GM18907 (cell line): Measurements from ENCODE around the gene MYO7A.

Source experiments
- ATAC-seq: cut with Tn5 transposase; IDR thresholded peaks from one replicate; pipeline ENCODE4 v1.9.1; 2021; ENCODE audit warnings: mild to moderate bottlenecking, moderate library complexity; ENCODE audit not compliant: unreplicated experiment

MYO7A gene

DNA sequence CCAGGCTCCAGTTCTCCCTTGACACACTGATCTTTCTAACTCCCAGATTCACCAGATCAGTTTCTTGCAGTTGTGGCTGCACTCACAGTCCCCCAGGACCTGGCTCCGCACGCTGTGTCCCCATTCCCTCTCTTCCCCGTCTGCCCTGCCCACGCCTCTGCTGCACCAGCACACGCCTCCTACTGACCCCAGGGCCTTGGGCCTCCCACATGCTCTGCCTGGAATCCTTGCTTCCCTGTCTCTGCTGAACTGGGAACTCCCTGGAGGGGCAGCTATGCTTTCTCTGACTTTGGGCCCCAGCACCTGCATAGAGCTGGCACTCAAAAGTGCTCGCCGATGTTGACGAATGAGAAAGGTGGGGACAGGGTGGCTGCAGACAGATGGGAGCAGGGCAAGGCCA, 68.9 kb downstream of the MYO7A start:
- no peak for ATAC-seq

- ATAC-seq: no peak
These were observed 69.7 kb downstream of the MYO7A start for GRCh38 chr11:77197626-77198320.

- ATAC-seq: no peak
These were observed 70.4 kb downstream of the MYO7A start for GRCh38 chr11:77198440-77198849.

DNA sequence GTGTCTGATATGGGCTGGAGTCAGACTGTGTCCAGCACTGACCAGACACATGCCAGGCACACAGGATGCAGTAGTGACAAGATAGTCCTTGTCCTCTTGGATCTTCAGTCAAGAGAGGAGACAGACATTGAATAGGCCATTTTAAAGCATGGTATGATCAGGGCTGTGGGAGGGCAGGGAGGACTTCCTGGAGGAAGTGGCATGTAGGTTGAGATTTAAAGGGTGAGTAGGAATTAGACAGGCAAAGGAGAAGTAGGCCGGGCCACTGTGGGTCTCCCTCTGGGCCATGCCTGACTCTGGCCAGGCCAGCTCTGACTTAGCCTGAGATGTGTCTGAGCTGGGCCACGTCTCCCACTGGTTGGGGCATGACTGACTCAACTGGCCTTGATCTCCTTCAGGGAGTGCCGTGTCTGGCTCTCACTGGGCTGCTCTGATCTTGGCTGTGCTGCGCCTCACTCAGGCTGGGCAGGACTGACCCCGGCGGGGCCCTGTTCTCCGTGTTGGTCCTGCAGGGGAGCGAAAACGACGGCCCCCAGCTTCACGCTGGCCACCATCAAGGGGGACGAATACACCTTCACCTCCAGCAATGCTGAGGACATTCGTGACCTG, 71.2 kb downstream of the MYO7A start:
- ATAC-seq: no peak

- no peak for ATAC-seq
These were observed 72.6 kb downstream of the MYO7A start for GRCh38 chr11:77200351-77201268.

GRCh38 chr11:77201370-77201769, 73.3 kb downstream of the MYO7A start:
- no peak for ATAC-seq

- no peak for ATAC-seq
These were observed 74.2 kb downstream of the MYO7A start for GRCh38 chr11:77201991-77202841.

GRCh38 chr11:77202941-77203900, 75.2 kb downstream of the MYO7A start:
- ATAC-seq: no peak

DNA sequence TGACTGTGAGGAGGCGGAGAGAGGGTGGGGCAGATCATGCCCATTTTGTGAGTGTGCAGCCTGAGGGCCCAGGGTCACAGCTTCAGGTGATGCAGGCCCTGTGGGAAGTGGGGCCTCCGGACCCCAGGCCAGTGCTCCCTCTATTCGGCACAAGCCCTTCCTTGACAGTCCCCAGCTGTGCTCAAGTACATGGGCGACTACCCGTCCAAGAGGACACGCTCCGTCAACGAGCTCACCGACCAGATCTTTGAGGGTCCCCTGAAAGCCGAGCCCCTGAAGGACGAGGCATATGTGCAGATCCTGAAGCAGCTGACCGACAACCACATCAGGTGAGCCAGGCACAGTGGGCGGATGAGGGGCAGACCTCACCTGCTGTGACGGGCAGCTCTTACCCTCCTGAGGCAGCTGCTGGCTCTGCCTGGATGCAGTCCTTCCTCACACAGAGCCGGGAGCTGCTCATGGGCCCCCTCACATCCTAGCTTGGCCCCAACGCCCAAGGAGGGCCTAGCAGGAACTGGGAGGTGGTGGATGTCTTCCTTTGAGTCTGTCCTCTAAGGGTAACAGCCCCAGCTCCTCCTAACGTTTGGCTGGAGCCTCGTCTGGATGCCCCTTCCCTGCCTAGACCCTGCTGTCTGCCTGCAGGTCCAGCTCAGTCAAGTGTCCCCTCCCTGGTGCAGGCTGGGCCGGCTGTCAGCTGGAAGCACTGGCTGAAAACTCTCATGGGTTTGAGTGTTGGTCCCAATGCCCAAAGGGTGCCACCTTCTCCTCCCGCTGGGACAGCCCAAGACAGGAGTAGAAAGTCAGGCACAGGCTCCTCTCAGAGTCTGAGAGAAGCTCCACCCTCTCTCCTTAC, 76.1 kb downstream of the MYO7A start:
- no peak for ATAC-seq

DNA sequence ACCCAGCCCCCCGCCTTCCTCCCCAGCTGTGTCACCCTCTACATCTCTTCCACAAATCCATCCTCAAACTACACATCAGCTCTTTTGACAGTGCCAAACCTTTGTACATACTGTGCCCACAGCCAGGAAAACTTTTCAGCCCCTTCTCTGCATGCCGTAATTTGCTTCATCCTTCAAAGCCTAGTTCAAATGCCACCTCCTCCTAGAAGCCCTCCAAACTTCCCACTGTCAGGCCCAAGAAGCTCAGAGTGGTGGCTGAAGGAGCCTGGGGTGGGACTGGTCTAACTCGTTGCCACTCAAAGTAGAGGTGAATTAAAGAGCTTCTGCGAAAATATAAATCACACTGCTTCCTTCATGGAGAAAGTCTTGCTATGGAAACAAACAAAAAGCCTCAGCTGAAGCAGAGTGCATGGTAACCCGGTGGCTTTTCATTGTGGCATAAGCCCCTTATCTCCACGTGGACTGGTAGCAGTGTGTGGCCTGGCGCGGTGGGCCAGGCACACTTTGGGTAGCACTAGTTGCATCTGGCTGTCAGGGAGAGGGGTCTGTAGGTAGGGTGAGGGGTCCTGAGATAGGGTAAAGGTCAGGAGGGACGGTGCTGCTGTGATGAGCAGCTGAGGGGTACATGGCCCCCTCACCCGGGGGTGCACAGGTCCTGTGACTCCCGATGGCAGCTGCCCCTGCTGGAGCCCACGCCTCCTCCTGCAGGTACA, 76.9 kb downstream of the MYO7A start:
- ATAC-seq: no peak

GRCh38 chr11:77205467-77206263, 77.6 kb downstream of the MYO7A start:
- no peak for ATAC-seq

DNA sequence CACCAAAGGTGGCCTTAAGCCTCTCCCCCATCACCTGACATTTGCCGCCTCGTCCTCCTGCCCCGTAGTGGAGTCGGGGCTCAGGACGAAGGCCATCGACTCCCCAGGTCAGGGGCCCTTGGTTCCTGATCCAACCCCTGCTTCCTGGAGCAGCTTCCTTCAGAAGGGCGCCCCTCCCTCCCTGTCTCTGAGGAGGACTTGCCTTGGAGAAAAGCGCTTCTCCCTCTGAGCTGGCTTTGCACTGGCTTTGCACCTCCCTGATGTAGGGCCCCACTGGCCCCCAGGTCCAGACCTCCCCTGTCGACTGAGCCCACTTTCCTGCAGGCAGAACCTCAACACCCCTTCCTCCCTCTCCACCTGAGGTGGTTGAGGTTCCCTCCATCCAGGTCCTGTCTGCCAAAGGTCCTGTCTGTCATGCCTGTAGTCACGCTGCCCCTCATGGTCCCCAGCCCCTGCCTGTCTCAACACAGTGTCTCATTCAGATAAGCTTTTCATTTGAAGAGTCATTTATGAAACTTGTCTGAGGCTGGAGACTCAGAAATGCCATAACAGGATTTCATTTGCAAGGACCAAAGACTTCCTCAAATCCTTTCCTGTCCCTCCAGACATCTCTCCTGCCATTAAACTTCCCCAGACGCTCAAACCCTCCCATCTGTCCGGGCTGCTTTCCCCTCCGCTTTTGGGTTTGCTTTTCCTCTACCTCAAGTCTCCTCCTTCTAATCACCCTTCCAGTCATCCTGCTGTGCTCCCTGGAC, 78.4 kb downstream of the MYO7A start:
- no peak for ATAC-seq

DNA sequence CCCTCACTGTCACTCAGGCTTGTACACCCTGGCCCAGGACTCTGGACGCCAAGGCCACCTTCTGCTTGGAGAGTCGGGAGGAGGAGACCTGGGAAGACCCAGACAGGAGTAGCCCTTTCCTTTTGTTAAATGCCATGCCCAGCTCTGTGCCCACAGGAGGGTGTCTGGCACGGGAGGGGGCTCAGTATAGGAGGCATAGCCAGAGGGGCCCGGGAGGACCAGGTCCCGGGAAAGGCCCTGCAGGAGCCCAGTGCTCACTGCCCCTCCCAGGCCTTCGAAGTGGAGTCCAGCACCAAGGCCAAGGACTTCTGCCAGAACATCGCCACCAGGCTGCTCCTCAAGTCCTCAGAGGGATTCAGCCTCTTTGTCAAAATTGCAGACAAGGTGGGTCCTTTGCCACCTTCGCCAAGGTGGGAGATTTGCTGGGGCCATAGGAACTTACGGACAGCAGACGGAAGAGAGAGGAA, 79.0 kb downstream of the MYO7A start:
- ATAC-seq: no peak

- ATAC-seq: no peak
These were observed 79.7 kb downstream of the MYO7A start for GRCh38 chr11:77207618-77208313.

DNA sequence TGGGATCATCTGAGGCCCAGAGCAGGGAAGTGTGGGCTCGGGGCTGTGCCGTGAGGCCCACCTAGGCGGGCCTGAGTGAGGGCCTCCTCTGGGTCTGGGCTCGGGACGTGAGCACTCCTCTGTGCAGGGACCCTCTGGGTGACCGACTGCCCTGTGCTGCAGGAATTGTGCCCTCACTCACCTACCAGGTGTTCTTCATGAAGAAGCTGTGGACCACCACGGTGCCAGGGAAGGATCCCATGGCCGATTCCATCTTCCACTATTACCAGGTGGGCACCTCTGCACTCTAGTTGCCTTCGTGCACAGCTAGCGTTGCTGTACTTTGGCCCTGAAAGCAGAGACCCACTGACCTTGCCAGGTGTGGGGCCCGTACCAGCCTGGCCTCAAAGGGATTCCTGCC, 80.5 kb downstream of the MYO7A start:
- ATAC-seq: no peak

- ATAC-seq: no peak
These were observed 81.6 kb downstream of the MYO7A start for GRCh38 chr11:77209663-77210062.
